Activated T-helper 1 cell treated with Interleukin-2 at 50 U/mL for 16 hours (primary cell): ENCODE measurements around the gene CSNK2A1.

Experiments used
- DNase-seq: peaks from one replicate; pipeline ENCODE4 v3.0.0-alpha.2; 2020; ENCODE audit warnings: low read depth

The CSNK2A1 gene

GRCh38 chr20:564192-564591 is 20.6 kb upstream of the CSNK2A1 start:
- no peak for DNase-seq

GRCh38 chr20:563187-563586 is 19.6 kb upstream of the CSNK2A1 start:
- no peak for DNase-seq

- no peak for DNase-seq
These were observed 18.8 kb upstream of the CSNK2A1 start for GRCh38 chr20:562232-562897.

- DNase-seq: no peak
These were observed 18.0 kb upstream of the CSNK2A1 start for GRCh38 chr20:561437-562231.

GRCh38 chr20:560680-561079 is 17.1 kb upstream of the CSNK2A1 start:
- DNase-seq: no peak

- no peak for DNase-seq
These were observed 14.5 kb upstream of the CSNK2A1 start for GRCh38 chr20:558117-558516.

- no peak for DNase-seq
These were observed 13.4 kb upstream of the CSNK2A1 start for GRCh38 chr20:556984-557383.

GRCh38 chr20:555976-556385 is 12.4 kb upstream of the CSNK2A1 start:
- DNase-seq: no peak

- DNase-seq: no peak
These were observed 7.0 kb upstream of the CSNK2A1 start for GRCh38 chr20:550611-551010.

- DNase-seq: no peak
These were observed 6.3 kb upstream of the CSNK2A1 start for GRCh38 chr20:549722-550496.

- DNase-seq: no peak
These were observed 5.3 kb upstream of the CSNK2A1 start for GRCh38 chr20:548906-549305.

GRCh38 chr20:547394-547793 is 3.8 kb upstream of the CSNK2A1 start:
- DNase-seq: no peak

GRCh38 chr20:546353-546752 is 2.8 kb upstream of the CSNK2A1 start:
- no peak for DNase-seq

GRCh38 chr20:544153-544725 is 649 bp upstream of the CSNK2A1 start:
- DNase-seq: no peak

- DNase-seq: no peak
These were observed 717 bp downstream of the CSNK2A1 start for GRCh38 chr20:542777-543368.

GRCh38 chr20:540391-541201 is 3.0 kb downstream of the CSNK2A1 start:
- DNase-seq: no peak

GRCh38 chr20:539848-540247 is 3.7 kb downstream of the CSNK2A1 start:
- no peak for DNase-seq

- DNase-seq: no peak
These were observed 4.4 kb downstream of the CSNK2A1 start for GRCh38 chr20:539191-539590.

GRCh38 chr20:537983-538382 is 5.6 kb downstream of the CSNK2A1 start:
- no peak for DNase-seq

- DNase-seq: no peak
These were observed 7.1 kb downstream of the CSNK2A1 start for GRCh38 chr20:536426-537010.

- no peak for DNase-seq
These were observed 7.6 kb downstream of the CSNK2A1 start for GRCh38 chr20:535958-536357.
